KMS-11 (cell line): Measurements from ENCODE around the gene MBLAC2.

ENCODE experiments used
- H2AFZ ChIP-seq: fragments of 200-600 bp; sonication (generic); 2 replicates; pipeline ENCODE4 v1.6.1; 2016; ENCODE audit warnings: antibody characterized with exemption, mixed run types, low read depth
- H3K27ac ChIP-seq: fragments of 200-600 bp; sonication (generic); 2 replicates; pipeline ENCODE4 v1.6.1; 2016; ENCODE audit warnings: mild to moderate bottlenecking, mixed run types
- H3K27me3 ChIP-seq: fragments of 200-600 bp; sonication (generic); 2 replicates; pipeline ENCODE4 v1.6.1; 2017; ENCODE audit warnings: mild to moderate bottlenecking, low read depth, mixed run types, moderate library complexity; ENCODE audit not compliant: insufficient read depth
- H3K36me3 ChIP-seq: fragments of 200-600 bp; sonication (generic); 2 replicates; pipeline ENCODE4 v1.6.1; 2017; ENCODE audit warnings: mild to moderate bottlenecking, mixed run types; ENCODE audit not compliant: insufficient read depth
- H3K4me1 ChIP-seq: fragments of 200-600 bp; sonication (generic); 2 replicates; pipeline ENCODE4 v1.6.1; 2016; ENCODE audit warnings: mild to moderate bottlenecking, low read depth, mixed run types; ENCODE audit not compliant: poor library complexity, severe bottlenecking
- H3K4me2 ChIP-seq: fragments of 200-600 bp; sonication (generic); 2 replicates; pipeline ENCODE4 v1.7.0; 2016; ENCODE audit warnings: mild to moderate bottlenecking, mixed run types
- H3K4me3 ChIP-seq: fragments of 200-600 bp; sonication (generic); IDR thresholded peaks from 2 replicates; pipeline ENCODE4 v1.6.1; 2017; ENCODE audit warnings: low read depth, low read length, mixed read lengths; ENCODE audit not compliant: insufficient read depth
- H3K79me2 ChIP-seq: fragments of 200-600 bp; sonication (generic); 2 replicates; pipeline ENCODE4 v1.6.1; 2016; ENCODE audit warnings: low read depth, mixed run types; ENCODE audit not compliant: insufficient read depth
- H3K9ac ChIP-seq: fragments of 200-600 bp; sonication (generic); 2 replicates; pipeline ENCODE4 v1.6.1; 2016; ENCODE audit warnings: mild to moderate bottlenecking, mixed run types
- H4K20me1 ChIP-seq: fragments of 200-600 bp; sonication (generic); 2 replicates; pipeline ENCODE4 v1.6.1; 2016; ENCODE audit warnings: mild to moderate bottlenecking, mixed run types; ENCODE audit not compliant: insufficient read depth
- TF ChIP-seq, protein P1 (sequence below): fragments of 200-600 bp; sonication (generic); conservative IDR thresholded peaks from 2 replicates; pipeline ENCODE4 v1.6.1; 2017; ENCODE audit warnings: low read depth, mild to moderate bottlenecking, antibody characterized with exemption, low read length, moderate library complexity, mixed read lengths

MBLAC2 gene

DNA sequence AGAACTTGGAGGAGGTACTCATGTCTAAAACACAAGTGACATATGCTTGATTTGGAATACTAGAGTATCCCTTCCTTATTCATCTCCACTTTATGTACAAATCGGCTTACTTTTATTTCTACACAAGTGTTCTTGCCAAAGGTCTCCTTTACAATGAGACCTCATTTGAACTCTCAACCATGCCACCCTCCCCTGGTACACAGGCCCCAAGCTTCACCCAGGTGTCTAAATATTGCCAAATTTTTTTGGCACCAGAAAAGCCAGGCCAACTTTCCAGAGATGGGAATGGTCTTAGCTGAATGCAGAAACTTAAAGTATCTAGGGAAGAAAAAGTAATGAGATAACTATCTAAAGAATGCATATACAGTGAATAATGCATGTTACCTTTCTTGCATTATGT, 35.9 kb upstream of the MBLAC2 start:
- Histone ChIP-seq H2AFZ (no peak overlapping the region), H3K4me1 (no peaks in the 10 kb centered on the region), H4K20me1 (no peaks in the 10 kb centered on the region), H3K4me3 (no peak overlapping the region), H3K36me3 (no peaks in the 10 kb centered on the region), H3K27ac (no peak overlapping the region), H3K4me2 (no peak overlapping the region), H3K9ac (no peak overlapping the region), H3K79me2 (no peaks in the 10 kb centered on the region), H3K27me3 (no peaks in the 10 kb centered on the region)
- TF ChIP-seq, protein P1, sequence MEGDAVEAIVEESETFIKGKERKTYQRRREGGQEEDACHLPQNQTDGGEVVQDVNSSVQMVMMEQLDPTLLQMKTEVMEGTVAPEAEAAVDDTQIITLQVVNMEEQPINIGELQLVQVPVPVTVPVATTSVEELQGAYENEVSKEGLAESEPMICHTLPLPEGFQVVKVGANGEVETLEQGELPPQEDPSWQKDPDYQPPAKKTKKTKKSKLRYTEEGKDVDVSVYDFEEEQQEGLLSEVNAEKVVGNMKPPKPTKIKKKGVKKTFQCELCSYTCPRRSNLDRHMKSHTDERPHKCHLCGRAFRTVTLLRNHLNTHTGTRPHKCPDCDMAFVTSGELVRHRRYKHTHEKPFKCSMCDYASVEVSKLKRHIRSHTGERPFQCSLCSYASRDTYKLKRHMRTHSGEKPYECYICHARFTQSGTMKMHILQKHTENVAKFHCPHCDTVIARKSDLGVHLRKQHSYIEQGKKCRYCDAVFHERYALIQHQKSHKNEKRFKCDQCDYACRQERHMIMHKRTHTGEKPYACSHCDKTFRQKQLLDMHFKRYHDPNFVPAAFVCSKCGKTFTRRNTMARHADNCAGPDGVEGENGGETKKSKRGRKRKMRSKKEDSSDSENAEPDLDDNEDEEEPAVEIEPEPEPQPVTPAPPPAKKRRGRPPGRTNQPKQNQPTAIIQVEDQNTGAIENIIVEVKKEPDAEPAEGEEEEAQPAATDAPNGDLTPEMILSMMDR, result no peak

DNA sequence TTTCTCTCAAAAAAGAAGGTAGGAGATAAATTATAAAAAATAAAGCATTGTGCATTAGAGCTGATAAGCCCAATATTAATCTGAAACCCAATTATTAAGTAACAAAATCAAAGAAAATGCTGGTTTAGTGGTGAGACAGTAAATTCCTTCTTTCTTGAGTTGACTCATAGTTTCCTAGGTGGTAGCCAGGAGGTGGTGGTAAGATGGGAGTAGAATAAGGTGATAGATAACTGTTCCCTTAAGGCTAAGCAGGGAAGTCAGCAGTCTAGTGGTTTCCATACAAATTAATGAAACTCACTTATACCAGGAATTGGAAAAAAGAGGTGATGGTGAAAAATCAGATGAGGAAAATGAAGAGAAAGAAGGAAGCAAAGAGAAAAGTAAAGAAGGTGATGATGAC, 31.6 kb upstream of the MBLAC2 start:
- TF ChIP-seq, protein P1, result no peak
- H3K27ac ChIP-seq, result no peak overlapping the region
- no peaks in the 10 kb centered on the region for H3K79me2 ChIP-seq
- no peaks in the 10 kb centered on the region for H4K20me1 ChIP-seq
- no peaks in the 10 kb centered on the region for H3K4me1 ChIP-seq
- no peaks in the 10 kb centered on the region for H3K36me3 ChIP-seq
- no peaks in the 10 kb centered on the region for H3K27me3 ChIP-seq
- no peak overlapping the region for H3K4me2 ChIP-seq
- no peak overlapping the region for H3K9ac ChIP-seq
- H3K4me3 ChIP-seq, result no peak overlapping the region
- no peak overlapping the region for H2AFZ ChIP-seq

DNA sequence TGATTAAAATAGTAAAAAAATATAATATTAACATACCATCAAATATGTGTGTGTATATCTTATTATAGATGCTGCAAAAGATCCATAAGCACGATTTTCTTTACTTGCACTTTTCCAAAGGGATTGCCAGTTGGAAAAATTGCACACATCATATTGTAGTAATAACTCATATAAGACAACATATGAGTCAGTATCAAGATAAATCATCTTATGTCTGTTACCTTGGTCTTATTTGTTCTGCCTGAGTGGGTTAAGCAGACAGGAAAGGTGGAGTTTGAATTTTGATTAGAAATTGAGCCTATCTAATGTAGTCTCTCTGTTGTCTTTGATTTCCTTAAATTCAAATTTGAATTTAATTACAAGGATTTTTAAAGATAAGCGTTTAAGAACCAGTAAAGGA, 30.2 kb upstream of the MBLAC2 start:
- TF ChIP-seq, protein P1, result no peak
- H2AFZ ChIP-seq, result no peak overlapping the region
- H3K4me3 ChIP-seq, result no peak overlapping the region
- no peaks in the 10 kb centered on the region for H3K79me2 ChIP-seq
- H3K4me1 ChIP-seq, result no peaks in the 10 kb centered on the region
- no peaks in the 10 kb centered on the region for H4K20me1 ChIP-seq
- no peak overlapping the region for H3K9ac ChIP-seq
- no peak overlapping the region for H3K4me2 ChIP-seq
- H3K27ac ChIP-seq, result no peak overlapping the region
- no peaks in the 10 kb centered on the region for H3K36me3 ChIP-seq
- no peaks in the 10 kb centered on the region for H3K27me3 ChIP-seq

DNA sequence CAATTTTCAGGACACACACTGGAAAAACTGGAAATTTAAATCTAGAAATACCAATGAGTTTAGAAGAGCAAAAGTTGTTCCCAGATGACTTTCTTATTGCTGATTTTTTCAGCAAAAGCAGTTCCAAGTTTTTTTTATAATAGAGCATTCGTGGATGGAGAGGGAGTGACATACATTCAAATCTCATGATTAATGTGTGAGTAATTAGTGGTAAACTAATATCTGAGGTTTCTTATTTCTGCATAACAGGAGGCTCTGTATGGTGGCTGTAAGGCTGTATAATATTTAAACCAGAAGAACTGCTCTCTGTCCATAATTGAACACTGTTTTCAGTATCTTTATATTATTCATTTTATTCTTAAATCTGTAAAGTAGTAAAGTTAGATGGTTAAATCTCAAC, 29.0 kb upstream of the MBLAC2 start:
- no peak overlapping the region for H3K9ac ChIP-seq
- no peak overlapping the region for H2AFZ ChIP-seq
- no peaks in the 10 kb centered on the region for H4K20me1 ChIP-seq
- H3K4me2 ChIP-seq, result no peak overlapping the region
- no peaks in the 10 kb centered on the region for H3K27me3 ChIP-seq
- H3K4me3 ChIP-seq, result no peak overlapping the region
- no peaks in the 10 kb centered on the region for H3K79me2 ChIP-seq
- no peaks in the 10 kb centered on the region for H3K4me1 ChIP-seq
- no peaks in the 10 kb centered on the region for H3K36me3 ChIP-seq
- TF ChIP-seq, protein P1, result no peak
- H3K27ac ChIP-seq, result no peak overlapping the region
